HG02970 (cell line): ENCODE measurements around the gene HSBP1L1.
"Not testable (repeated sequence)": the region's sequence is repeated elsewhere in the genome, so short reads cannot be mapped to it uniquely, and the experiment has no call there.

Source experiments
- ATAC-seq: cut with Tn5 transposase; IDR thresholded peaks from one replicate; pipeline ENCODE4 v1.9.1; 2021; ENCODE audit warnings: mild to moderate bottlenecking, moderate library complexity, moderate number of reproducible peaks; ENCODE audit not compliant: unreplicated experiment, low FRiP score

The HSBP1L1 gene

DNA sequence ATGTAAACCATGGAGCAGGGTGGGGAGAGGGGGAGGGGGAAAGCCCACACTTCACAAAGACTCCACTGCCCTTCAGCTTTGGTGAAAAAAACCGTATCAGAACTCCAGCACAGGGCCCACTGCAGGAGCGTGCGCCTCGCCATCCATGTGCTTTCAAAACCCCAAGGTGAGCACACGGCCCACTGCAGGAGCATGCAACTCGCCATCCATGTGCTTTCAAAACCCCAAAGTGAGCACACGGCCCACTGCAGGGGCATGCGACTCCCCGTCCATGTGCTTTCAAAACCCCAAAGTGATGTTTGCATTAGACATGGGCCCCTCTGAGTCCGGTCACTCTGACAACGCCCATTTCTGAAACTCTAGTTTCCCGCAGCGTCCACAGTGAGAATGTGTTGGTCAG, 16.1 kb downstream of the HSBP1L1 start:
- no peak for ATAC-seq

DNA sequence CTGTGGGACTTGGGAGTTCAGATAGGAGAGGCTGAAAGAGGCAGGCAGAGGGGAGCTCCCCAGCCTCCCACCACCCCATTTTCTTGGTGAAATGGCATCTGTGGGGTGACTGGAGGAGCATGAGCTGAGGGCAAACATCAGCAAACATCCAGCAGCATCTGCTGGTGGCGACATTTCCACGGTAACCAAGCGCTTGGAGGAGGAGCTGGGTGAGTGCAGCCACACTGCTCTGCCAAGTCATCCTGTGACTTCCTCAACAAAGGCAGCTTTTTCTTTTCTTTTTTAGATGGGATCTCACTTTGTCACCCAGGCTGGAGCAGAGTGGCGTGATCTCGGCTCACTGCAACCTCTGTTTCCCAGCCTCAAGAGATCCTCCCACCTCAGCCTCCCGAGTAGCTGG, 18.3 kb downstream of the HSBP1L1 start:
- ATAC-seq, result no peak

GRCh38 chr18:79983253-79983652, 18.8 kb downstream of the HSBP1L1 start:
- ATAC-seq, result no peak

DNA sequence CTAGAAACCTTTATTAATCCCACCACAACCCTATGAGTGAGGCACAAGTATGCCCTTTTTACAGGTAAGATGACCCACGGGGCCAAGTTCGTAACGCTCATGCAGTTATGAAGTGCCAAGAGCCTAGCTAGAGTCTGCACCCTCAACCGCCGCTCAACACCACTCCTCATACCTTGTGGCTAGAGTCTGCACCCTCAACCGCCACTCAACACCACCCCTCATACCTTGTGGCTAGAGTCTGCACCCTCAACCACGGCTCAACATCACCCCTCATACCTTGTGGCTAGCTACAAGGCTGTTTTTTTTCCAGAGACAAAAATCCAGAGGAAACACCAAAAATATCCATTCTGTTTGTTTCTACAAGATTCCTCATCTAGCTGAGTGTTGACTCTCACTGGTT, 19.4 kb downstream of the HSBP1L1 start:
- ATAC-seq, result no peak

GRCh38 chr18:79985172-79985571, 20.7 kb downstream of the HSBP1L1 start:
- no peak for ATAC-seq

DNA sequence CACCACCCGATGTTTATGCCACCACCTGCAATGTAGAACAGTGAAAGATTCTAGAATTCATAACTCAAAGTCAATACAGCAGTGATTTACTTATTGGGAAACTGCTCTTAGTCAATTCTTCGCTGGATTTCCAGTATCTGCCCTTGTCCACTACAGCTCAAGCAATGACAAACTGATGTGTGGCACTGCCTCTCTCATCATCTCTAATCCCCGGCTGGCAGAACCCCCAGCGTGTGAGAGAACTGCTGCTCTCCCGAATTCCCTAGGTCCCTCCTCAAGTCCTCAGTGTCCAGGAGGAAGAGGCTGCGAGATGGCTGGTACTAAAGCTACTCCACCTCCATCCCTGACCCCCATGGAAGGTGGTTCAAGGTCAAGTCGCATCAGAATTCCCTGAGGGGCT, 22.3 kb downstream of the HSBP1L1 start:
- ATAC-seq, result no peak

- ATAC-seq, result no peak
These were observed 23.1 kb downstream of the HSBP1L1 start for GRCh38 chr18:79987566-79987965.

- ATAC-seq, result peak; percentile 51
These were observed 23.6 kb downstream of the HSBP1L1 start for GRCh38 chr18:79988071-79988450.

DNA sequence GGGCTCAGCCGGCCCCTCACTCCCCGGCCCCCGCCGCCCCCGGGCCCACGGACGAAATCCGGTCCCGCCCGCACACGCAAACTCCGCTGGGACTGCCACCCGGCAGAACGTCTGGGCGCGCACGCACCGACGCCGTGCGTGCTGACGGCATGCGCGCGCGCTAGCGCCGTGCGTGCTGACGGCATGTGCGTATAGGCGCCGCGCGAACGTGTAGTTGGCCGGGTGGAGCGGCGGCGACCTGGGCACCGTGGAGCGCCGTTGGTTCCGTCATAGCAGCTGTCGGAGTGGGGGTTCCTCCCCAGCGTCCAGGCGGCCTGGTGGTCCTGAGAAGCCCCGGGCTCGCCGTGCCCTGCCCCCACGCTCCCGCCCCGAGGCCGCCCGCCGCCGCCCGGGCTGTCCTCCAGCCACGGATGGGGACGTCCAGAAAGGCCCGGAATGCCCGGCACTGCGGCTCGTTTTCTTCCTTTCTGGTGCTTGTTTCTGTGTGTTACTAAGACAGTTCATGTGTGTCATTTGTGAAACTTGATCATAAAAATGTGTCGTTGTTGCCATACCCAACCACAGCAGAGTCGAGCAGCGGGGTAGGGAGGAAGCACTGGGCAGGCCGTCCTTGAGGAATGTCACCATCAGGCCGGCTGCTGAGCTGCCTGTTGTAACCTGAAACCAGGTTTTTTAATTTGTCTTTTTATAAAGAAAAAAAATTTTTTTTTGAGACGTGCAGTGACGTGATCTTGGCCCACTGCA, 24.2 kb downstream of the HSBP1L1 start, which contains the start of gene TXNL4A:
Gene TXNL4A (minus strand): TSS at position 113 of the 744 bp plus-strand sequence. CDS start 171 bp downstream, outside the sequence.
- ATAC-seq, result peak; percentile 92

GRCh38 chr18:79989195-79989497, 24.7 kb downstream of the HSBP1L1 start:
- no peak for ATAC-seq

GRCh38 chr18:79991494-79991893, 27.1 kb downstream of the HSBP1L1 start:
- no peak for ATAC-seq

- not testable (repeated sequence) for ATAC-seq
These were observed 35.3 kb downstream of the HSBP1L1 start for GRCh38 chr18:79999701-80000100.

DNA sequence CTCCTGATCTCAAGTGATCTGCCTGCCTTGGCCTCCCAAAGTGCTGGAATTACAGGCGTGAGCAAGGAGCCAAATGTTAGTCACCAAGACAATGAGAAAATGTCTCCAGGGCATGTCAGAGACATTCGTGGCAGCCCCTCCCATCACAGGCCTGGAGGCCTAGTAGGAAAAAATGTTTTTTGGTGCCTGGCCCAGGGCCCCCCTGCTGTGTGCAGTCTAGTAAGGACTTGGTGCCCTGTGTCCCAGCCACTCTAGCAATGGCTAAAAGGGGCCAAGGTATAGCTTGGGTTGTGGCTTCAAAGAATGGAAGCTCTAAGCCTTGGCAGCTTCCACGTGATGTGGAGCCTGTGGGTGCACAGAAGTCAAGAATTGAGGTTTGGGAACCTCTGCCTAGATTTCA, 36.4 kb downstream of the HSBP1L1 start:
- ATAC-seq, result no peak

- ATAC-seq, result no peak
These were observed 38.0 kb downstream of the HSBP1L1 start for GRCh38 chr18:80002468-80002867.

DNA sequence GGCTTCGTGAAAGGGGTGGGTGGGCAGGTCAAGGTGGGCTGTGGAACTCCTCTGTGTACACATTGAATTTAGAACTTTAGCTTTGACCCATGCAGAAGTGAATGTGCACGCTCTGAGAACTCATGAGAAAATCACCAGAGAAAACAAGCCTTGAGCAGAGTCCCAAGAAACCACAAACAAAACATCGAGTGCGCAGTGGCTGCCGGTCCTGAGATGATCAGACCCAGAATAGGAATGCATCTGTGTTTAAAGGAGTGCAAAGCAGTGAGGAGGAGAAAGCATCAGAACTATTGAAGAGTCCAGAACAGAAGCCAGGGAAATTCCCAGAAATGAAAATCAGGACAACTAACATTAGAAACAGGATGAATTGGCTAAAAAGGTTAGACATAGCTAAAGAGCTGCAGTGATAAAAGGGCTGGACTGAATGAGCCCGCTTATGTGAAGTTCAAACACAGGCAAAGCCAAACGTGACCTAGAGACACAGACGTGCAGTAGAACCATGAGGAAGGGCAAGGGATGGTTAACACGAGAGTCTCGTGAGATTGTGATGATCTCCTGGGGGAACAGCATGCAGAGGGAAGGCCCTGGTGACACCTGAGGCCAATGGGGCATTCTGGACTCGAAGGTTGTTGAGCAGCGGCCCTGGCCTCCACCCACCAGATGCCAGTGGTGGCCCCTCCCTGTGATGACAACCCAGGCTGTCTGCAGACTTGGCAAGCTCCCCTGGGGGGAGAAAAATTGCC, 40.3 kb downstream of the HSBP1L1 start:
- ATAC-seq, result no peak

- no peak for ATAC-seq
These were observed 42.3 kb downstream of the HSBP1L1 start for GRCh38 chr18:80006724-80007123.

- ATAC-seq, result no peak
These were observed 45.5 kb downstream of the HSBP1L1 start for GRCh38 chr18:80009661-80010550.

GRCh38 chr18:80010551-80010906, 46.1 kb downstream of the HSBP1L1 start:
- no peak for ATAC-seq

DNA sequence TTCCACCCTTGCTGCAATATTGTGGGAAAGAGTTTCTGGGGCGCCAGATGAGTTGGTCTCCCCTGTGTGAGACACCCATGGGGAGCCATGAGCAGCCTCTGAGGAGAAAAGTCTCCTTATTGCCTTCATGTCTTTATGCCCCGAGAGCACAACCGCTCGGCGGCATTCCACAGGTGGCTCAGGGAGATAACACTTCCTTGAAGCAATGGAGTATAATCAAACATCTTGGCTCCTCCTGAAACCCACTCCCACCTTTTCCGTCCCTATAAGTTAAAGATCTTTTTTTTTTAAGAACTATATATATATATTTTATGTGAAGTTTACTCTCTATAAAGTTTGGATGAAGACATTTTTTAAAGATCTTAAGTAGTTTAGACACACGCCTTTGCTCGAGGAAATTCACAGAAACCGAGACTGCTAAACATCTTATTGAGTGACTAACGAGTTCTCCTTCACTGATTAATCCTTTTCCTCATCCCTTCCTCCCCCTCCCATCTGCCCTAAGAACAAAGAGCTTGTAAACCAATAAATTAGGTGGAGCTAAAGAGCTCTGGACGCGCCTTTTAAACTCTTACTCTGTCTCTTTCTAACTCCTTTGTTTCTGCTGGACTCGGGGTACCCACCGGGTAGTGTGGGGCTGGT, 47.2 kb downstream of the HSBP1L1 start:
- not testable (repeated sequence) for ATAC-seq

DNA sequence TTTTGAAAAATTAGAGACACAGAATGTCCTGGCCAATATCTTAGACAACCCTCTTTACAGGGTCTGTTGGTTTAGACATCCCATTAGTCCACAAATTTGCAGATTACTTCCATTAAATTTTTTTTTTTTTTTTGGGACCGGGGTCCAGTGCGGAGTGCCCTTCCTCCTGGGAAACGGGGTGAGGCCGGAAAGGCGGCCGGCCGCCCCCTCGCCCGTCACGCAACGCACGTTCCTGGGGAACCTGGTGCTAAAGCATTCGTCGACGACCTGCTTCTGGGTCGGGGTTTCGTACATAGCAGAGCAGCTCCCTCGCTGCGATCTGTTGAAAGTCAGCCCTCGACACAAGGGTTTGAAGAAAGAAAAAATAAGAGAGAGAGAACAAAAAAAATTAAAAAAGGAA, 48.3 kb downstream of the HSBP1L1 start:
- ATAC-seq, result no peak
